GM23338 (cell line): ENCODE measurements around the gene TARS3. TPM values are rescaled to one million over a fixed set of nuclear protein-coding genes. Genes with fewer than 3 reads are reported as not detected.

Source experiments
- ATAC-seq: fragments of 200-7000 bp; cut with Tn5 transposase; 3 replicates; pipeline ENCODE4 v1.9.1; 2020
- DNase-seq: peaks from one replicate; pipeline ENCODE4 v3.0.0-alpha.2; 2015; ENCODE audit warnings: low spot score
- H2AFZ ChIP-seq: fragments of 200-600 bp; sonication (generic); 2 replicates; pipeline ENCODE4 v1.8.0; 2016; ENCODE audit warnings: antibody characterized with exemption, mild to moderate bottlenecking, moderate library complexity
- H3F3A ChIP-seq: fragments of 200-600 bp; sonication (generic); replicated peaks from 2 replicates; pipeline ENCODE4 v1.8.0; 2017; ENCODE audit warnings: antibody characterized with exemption, mixed run types, low read depth
- H3K27ac ChIP-seq: fragments of 200-600 bp; sonication (generic); 2 replicates; pipeline ENCODE4 v1.6.1; 2016; ENCODE audit warnings: low read depth
- H3K27me3 ChIP-seq: fragments of 200-600 bp; sonication (generic); 2 replicates; pipeline ENCODE4 v1.8.0; 2016; ENCODE audit warnings: mild to moderate bottlenecking, mixed run types, moderate library complexity; ENCODE audit not compliant: insufficient read depth
- H3K36me3 ChIP-seq: fragments of 200-600 bp; sonication (generic); 2 replicates; pipeline ENCODE4 v1.8.0; 2016; ENCODE audit warnings: mild to moderate bottlenecking; ENCODE audit not compliant: insufficient read depth
- H3K4me1 ChIP-seq: fragments of 200-600 bp; sonication (generic); 2 replicates; pipeline ENCODE4 v1.8.0; 2016; ENCODE audit warnings: mild to moderate bottlenecking, moderate library complexity; ENCODE audit not compliant: insufficient read depth
- H3K4me2 ChIP-seq: fragments of 200-600 bp; sonication (generic); 2 replicates; pipeline ENCODE4 v1.7.1; 2017; ENCODE audit warnings: mixed run types
- H3K4me3 ChIP-seq: fragments of 200-600 bp; sonication (generic); 2 replicates; pipeline ENCODE4 v1.6.1; 2016; ENCODE audit warnings: mixed run types
- H3K79me2 ChIP-seq: fragments of 200-600 bp; sonication (generic); replicated peaks from 2 replicates; pipeline ENCODE4 v1.8.0; 2017; ENCODE audit warnings: mild to moderate bottlenecking; ENCODE audit not compliant: insufficient read depth
- H3K9me2 ChIP-seq: fragments of 200-600 bp; sonication (generic); 2 replicates; pipeline ENCODE4 v1.8.0; 2017; ENCODE audit not compliant: insufficient read depth
- H4K20me1 ChIP-seq: fragments of 200-600 bp; sonication (generic); replicated peaks from 2 replicates; pipeline ENCODE4 v1.8.0; 2017; ENCODE audit warnings: mild to moderate bottlenecking; ENCODE audit not compliant: insufficient read depth
- H3K27ac Mint-ChIP-seq: 2 replicates; pipeline ENCODE4 v1.8.0; 2020; ENCODE audit warnings: inconsistent platforms, mild to moderate bottlenecking, moderate library complexity, mixed read lengths
- H3K27me3 Mint-ChIP-seq: 3 replicates; pipeline ENCODE4 v1.8.0; 2022; ENCODE audit warnings: low read depth, mild to moderate bottlenecking, moderate library complexity, mixed read lengths, inconsistent platforms; ENCODE audit not compliant: insufficient read depth, poor library complexity
- H3K36me3 Mint-ChIP-seq: 3 replicates; pipeline ENCODE4 v1.8.0; 2021; ENCODE audit warnings: low read depth, mild to moderate bottlenecking, inconsistent platforms, moderate library complexity, mixed read lengths
- H3K4me1 Mint-ChIP-seq: 3 replicates; pipeline ENCODE4 v1.8.0; 2020; ENCODE audit warnings: mild to moderate bottlenecking, inconsistent platforms, mixed read lengths
- H3K4me3 Mint-ChIP-seq: 3 replicates; pipeline ENCODE4 v1.8.0; 2021; ENCODE audit warnings: moderate library complexity, mild to moderate bottlenecking, inconsistent platforms, mixed read lengths
- H3K9me3 Mint-ChIP-seq: 3 replicates; pipeline ENCODE4 v1.8.0; 2020; ENCODE audit warnings: moderate library complexity, mild to moderate bottlenecking, inconsistent platforms, mixed read lengths
- EZH2 ChIP-seq: fragments of 200-600 bp; sonication (generic); IDR thresholded peaks from one replicate; pipeline ENCODE4 v1.8.0; 2017; ENCODE audit warnings: antibody characterized with exemption, mild to moderate bottlenecking, low read depth; ENCODE audit not compliant: unreplicated experiment
- EZH2phosphoT487 ChIP-seq: fragments of 200-600 bp; sonication (generic); IDR thresholded peaks from one replicate; pipeline ENCODE4 v1.8.1; 2018; ENCODE audit warnings: antibody characterized with exemption; ENCODE audit not compliant: unreplicated experiment
- JUNB ChIP-seq: IDR thresholded peaks from one replicate; pipeline ENCODE4 v1.6.1; 2016; ENCODE audit warnings: antibody characterized with exemption; ENCODE audit not compliant: unreplicated experiment
- NANOG ChIP-seq: IDR thresholded peaks from 2 replicates; pipeline ENCODE4 v1.6.1; 2016; ENCODE audit warnings: antibody characterized with exemption, borderline replicate concordance
- POLR2AphosphoS5 ChIP-seq: IDR thresholded peaks from 2 replicates; pipeline ENCODE4 v1.6.1; 2016; ENCODE audit warnings: antibody characterized with exemption, low read depth
- STAT1 ChIP-seq: IDR thresholded peaks from one replicate; pipeline ENCODE4 v1.6.1; 2016; ENCODE audit warnings: antibody characterized with exemption; ENCODE audit not compliant: unreplicated experiment
- ZNF114 ChIP-seq: fragments of 250-450 bp; sonication (Bioruptor Pico); IDR thresholded peaks from 2 replicates; pipeline ENCODE4 v1.5.0; 2020; ENCODE audit warnings: mild to moderate bottlenecking, moderate library complexity
- ZNF331 ChIP-seq: fragments of 250-450 bp; sonication (Bioruptor Pico); IDR thresholded peaks from 2 replicates; pipeline ENCODE4 v1.5.0; 2020; ENCODE audit warnings: low read depth, mild to moderate bottlenecking, moderate library complexity
- polyA plus RNA-seq: library from polyadenylated mRNA; unstranded; fragments of >200 nt; fragmentation: Nextera tagmentation; extraction: Ambion mirVana; gene quantifications from 2 replicates; pipeline ENCODE4 v1.2.1, GENCODE V29; 2016
- total RNA-seq: library from RNA; depleted of rRNA; stranded (reverse); fragments of >200 nt; shearing (Covaris generic); gene quantifications from 2 replicates; pipeline ENCODE4 v1.2.3, GENCODE V29; 2014
- TF ChIP-seq, protein P1 (sequence below): IDR thresholded peaks from 2 replicates; pipeline ENCODE4 v1.6.1; 2016; ENCODE audit warnings: antibody characterized with exemption
- TF ChIP-seq, protein P2 (sequence below), 2 experiments: fragments of 200-600 bp in 1 of 2; sonication (generic) in 1 of 2; conservative IDR thresholded peaks; 2 replicates each; pipeline versions ENCODE4 v1.5.1 to v1.6.1; 2016 to 2017; ENCODE audit warnings: antibody characterized with exemption in 2 of 2, low read depth in 2 of 2, mild to moderate bottlenecking in 2 of 2, moderate library complexity in 1 of 2
- TF ChIP-seq, protein P3 (sequence below): IDR thresholded peaks from one replicate; pipeline ENCODE4 v1.6.1; 2018; ENCODE audit warnings: antibody characterized with exemption; ENCODE audit not compliant: unreplicated experiment

TARS3 gene
- total and polyA plus RNA-seq, 2 experiments from 2014 or later = 13.0 to 15.4 TPM

DNA sequence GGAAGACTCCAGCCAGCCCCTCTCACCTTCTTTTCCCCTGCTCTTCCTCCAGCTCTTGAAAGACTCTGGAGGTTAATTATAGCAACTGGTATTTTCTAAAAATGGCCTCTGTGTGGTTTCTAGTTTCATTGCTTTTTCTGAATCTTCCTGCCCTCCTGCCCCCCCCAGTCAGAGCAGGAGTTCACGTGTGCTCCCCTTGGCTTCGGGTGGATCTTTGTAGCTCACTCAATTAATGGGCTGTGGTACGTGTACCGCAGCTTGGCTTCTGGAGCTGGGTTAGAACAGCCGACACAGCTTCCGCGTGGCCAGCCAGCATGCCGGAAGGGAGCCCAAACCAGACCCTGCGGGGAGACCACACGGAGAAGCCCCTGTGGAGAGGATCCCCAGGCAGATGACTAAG, 103.6 kb downstream of the TARS3 start:
- Histone ChIP-seq H4K20me1 (no peaks in the 10 kb centered on the region), H3K79me2 (no peaks in the 10 kb centered on the region), H3K27ac (no peak overlapping the region), H3K4me2 (no peak overlapping the region), H2AFZ (no peak overlapping the region), H3K27me3 (no peaks in the 10 kb centered on the region), H3K9me2 (no peaks in the 10 kb centered on the region), H3K36me3 (no peaks in the 10 kb centered on the region), H3K4me1 (peaks cover 8% of the 10 kb centered on the region), H3F3A (no peaks in the 10 kb centered on the region), H3K4me3 (no peak overlapping the region)
- peaks cover 11% of the 10 kb centered on the region; the same call in 2 of the 3 replicates for H3K36me3 Mint-ChIP-seq
- H3K4me1 Mint-ChIP-seq = peaks cover 27% of the 10 kb centered on the region
- H3K4me3 Mint-ChIP-seq = no peak overlapping the region
- no peak overlapping the region for H3K27ac Mint-ChIP-seq
- no peak for ATAC-seq
- TF ChIP-seq, protein P1, sequence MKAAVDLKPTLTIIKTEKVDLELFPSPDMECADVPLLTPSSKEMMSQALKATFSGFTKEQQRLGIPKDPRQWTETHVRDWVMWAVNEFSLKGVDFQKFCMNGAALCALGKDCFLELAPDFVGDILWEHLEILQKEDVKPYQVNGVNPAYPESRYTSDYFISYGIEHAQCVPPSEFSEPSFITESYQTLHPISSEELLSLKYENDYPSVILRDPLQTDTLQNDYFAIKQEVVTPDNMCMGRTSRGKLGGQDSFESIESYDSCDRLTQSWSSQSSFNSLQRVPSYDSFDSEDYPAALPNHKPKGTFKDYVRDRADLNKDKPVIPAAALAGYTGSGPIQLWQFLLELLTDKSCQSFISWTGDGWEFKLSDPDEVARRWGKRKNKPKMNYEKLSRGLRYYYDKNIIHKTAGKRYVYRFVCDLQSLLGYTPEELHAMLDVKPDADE = no peak
- TF ChIP-seq EZH2 (no peak), JUNB (no peak)
- H3K27me3 Mint-ChIP-seq = peaks cover 7% of the 10 kb centered on the region
- DNase-seq = no peak
- peaks cover 12% of the 10 kb centered on the region for H3K9me3 Mint-ChIP-seq

DNA sequence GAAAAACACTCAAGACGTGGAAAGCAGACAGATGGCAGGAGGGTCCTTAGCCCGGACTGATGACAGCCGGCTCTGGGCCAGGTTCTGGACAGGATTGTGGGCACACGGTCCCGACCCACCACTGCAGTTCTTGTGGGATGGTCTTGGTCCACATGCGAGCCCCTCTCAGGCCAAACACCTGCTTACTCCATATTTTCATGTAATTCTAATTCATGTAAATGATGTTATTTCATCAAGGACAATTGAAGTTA, 104.7 kb downstream of the TARS3 start:
- Histone ChIP-seq H3K27ac (no peak overlapping the region), H3K4me2 (no peak overlapping the region), H3K4me3 (no peak overlapping the region), H3K36me3 (no peaks in the 10 kb centered on the region), H3F3A (no peaks in the 10 kb centered on the region), H3K27me3 (no peaks in the 10 kb centered on the region), H3K9me2 (no peaks in the 10 kb centered on the region), H3K79me2 (no peaks in the 10 kb centered on the region), H3K4me1 (peaks cover 8% of the 10 kb centered on the region), H4K20me1 (no peaks in the 10 kb centered on the region), H2AFZ (no peak overlapping the region)
- no peak overlapping the region for H3K4me3 Mint-ChIP-seq
- DNase-seq (no peak), ATAC-seq (no peak)
- H3K27ac Mint-ChIP-seq = no peak overlapping the region
- H3K36me3 Mint-ChIP-seq = peaks cover 9% of the 10 kb centered on the region; the same call in 2 of the 3 replicates
- peaks cover 5% of the 10 kb centered on the region; the same call in 2 of the 3 replicates for H3K9me3 Mint-ChIP-seq
- H3K27me3 Mint-ChIP-seq = peaks cover 13% of the 10 kb centered on the region
- no peak for TF ChIP-seq ZNF331 (CRISPR knock-in tag)
- TF ChIP-seq, protein P2, sequence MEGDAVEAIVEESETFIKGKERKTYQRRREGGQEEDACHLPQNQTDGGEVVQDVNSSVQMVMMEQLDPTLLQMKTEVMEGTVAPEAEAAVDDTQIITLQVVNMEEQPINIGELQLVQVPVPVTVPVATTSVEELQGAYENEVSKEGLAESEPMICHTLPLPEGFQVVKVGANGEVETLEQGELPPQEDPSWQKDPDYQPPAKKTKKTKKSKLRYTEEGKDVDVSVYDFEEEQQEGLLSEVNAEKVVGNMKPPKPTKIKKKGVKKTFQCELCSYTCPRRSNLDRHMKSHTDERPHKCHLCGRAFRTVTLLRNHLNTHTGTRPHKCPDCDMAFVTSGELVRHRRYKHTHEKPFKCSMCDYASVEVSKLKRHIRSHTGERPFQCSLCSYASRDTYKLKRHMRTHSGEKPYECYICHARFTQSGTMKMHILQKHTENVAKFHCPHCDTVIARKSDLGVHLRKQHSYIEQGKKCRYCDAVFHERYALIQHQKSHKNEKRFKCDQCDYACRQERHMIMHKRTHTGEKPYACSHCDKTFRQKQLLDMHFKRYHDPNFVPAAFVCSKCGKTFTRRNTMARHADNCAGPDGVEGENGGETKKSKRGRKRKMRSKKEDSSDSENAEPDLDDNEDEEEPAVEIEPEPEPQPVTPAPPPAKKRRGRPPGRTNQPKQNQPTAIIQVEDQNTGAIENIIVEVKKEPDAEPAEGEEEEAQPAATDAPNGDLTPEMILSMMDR (conservative IDR thresholded peaks at IDR 0.05; ENCODE audit: low read depth in 2 of 2) = no peak
- no peak for TF ChIP-seq POLR2AphosphoS5
- TF ChIP-seq EZH2phosphoT487 = no peak
- TF ChIP-seq, protein P1 = no peak
- no peak for TF ChIP-seq EZH2
- TF ChIP-seq STAT1 = no peak
- TF ChIP-seq NANOG = no peak
- TF ChIP-seq JUNB = no peak
- TF ChIP-seq ZNF114 (CRISPR knock-in tag) = no peak
- TF ChIP-seq, protein P3, sequence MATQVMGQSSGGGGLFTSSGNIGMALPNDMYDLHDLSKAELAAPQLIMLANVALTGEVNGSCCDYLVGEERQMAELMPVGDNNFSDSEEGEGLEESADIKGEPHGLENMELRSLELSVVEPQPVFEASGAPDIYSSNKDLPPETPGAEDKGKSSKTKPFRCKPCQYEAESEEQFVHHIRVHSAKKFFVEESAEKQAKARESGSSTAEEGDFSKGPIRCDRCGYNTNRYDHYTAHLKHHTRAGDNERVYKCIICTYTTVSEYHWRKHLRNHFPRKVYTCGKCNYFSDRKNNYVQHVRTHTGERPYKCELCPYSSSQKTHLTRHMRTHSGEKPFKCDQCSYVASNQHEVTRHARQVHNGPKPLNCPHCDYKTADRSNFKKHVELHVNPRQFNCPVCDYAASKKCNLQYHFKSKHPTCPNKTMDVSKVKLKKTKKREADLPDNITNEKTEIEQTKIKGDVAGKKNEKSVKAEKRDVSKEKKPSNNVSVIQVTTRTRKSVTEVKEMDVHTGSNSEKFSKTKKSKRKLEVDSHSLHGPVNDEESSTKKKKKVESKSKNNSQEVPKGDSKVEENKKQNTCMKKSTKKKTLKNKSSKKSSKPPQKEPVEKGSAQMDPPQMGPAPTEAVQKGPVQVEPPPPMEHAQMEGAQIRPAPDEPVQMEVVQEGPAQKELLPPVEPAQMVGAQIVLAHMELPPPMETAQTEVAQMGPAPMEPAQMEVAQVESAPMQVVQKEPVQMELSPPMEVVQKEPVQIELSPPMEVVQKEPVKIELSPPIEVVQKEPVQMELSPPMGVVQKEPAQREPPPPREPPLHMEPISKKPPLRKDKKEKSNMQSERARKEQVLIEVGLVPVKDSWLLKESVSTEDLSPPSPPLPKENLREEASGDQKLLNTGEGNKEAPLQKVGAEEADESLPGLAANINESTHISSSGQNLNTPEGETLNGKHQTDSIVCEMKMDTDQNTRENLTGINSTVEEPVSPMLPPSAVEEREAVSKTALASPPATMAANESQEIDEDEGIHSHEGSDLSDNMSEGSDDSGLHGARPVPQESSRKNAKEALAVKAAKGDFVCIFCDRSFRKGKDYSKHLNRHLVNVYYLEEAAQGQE = no peak
- peaks cover 31% of the 10 kb centered on the region for H3K4me1 Mint-ChIP-seq
